Stimulated activated CD8-positive, alpha-beta memory T cell treated with anti-CD3 and anti-CD28 coated beads, Interleukin-7, amount 100 ng/mL, for 4 hours (primary cell): ENCODE measurements around the gene GSKIP.

Experiments used
- DNase-seq, 2 donors: peaks; one replicate each; pipeline ENCODE4 v3.0.0-alpha.2; 2020; ENCODE audit warnings: low read depth in 2 of 2

GSKIP gene

GRCh38 chr14:96416292-96416691 is 53.0 kb downstream of the GSKIP start:
- no peak for DNase-seq

- DNase-seq, result no peak
Measured at GRCh38 chr14:96417254-96417653, 53.9 kb downstream of the GSKIP start.

DNA sequence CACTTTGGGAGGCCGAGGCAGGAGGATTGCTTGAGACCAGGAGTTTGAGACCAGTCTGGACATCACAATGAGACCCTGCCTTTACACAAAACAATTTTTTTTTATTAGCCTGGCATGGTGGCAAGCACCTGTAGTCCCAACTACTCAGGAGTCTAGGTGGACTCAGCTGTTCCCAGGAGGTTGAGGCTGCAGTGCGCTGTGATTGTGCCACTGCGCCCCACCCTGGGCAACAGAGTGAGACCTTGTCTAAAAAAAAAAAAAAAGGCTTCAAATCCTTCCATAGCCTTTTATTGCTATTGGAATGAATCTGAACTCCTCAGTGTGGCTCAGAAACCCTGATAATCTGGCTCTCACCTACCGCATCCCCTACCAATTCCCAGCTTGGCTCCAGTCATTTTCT is 54.7 kb downstream of the GSKIP start:
- DNase-seq, result no peak

DNA sequence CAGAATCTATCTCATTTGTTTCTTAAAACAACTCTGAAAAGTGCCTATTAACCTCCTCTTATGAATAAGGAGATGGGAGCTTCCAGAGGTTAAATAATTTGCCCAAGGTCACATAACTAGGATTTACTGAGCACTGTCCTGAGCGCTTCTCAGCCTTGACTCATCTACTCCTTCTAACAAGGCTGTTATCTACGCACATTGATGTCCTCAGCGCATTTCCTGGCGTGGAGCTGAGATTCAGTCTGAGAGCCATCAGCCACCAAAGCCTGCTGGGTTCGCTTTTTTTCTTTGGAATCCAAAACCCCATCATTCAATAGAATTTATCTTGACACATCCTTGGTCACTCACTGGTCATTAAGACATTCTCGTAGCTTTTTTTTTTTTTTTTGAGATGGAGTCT is 57.9 kb downstream of the GSKIP start:
- DNase-seq, result no peak

- no peak for DNase-seq
Measured at GRCh38 chr14:96422992-96423391, 59.7 kb downstream of the GSKIP start.

DNA sequence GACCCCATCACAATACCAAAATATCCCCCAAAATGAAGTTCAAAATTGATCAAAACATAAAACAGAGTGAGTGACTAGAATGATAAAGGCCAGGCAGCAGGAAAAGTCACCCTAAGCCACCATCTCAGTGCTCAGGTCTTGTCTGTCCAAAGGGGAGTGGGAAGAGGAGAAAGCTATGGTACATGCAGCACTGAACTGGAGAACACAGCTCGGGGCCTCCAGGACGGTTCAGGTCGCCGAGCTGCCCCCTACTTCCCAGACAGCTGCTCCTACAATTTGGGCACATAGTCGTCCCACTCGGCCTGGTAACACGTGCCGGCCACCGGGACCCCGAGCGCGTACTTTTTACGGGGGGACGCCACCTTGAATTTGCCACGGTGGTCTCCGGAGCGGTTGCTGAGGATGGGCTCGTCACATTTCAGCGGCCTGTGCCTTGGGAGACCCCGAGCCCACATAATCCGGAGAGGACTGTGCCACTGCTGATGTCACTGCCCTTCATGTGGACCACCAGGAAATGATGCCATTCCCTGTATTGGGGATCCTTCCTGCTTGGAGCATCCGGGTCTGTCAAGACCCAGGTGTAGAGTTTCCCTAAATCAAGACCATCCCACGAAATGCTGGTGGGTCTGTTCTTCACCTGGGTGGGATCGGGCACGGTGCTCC is 60.3 kb downstream of the GSKIP start:
- no peak for DNase-seq

GRCh38 chr14:96424109-96424989 is 61.0 kb downstream of the GSKIP start:
- no peak for DNase-seq

DNA sequence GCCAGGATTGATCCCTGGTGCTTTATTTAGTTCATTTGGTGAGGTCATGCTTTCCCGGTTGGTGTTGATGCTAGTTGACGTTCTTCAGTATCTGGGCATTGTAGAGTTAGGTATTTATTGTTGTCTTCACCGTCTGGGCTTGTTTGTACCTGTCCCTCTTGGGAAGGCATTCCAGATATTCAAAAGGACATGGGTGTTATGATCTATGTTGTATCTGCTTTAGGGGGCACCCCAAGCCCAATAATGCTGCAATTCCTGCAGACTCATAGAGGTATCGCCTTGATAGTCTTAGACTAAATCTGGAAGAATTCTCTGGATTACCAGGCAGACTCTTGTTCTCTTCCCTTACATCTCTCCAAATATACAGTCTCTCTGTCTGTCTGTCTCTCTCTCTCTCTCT is 70.7 kb downstream of the GSKIP start:
- no peak for DNase-seq
